Breast epithelium (tissue), 3 donors: Measurements from ENCODE around the gene NUMA1.

Experiments
- CTCF ChIP-seq, 3 donors: fragments of 450-650 bp; IDR thresholded peaks; one replicate each; pipeline ENCODE4 v1.5.1; 2016 to 2017; ENCODE audit warnings: antibody characterized with exemption in 3 of 3, mild to moderate bottlenecking in 3 of 3, moderate library complexity in 3 of 3
- POLR2A ChIP-seq: fragments of 450-650 bp; IDR thresholded peaks from one replicate; pipeline ENCODE4 v1.6.1; 2016; ENCODE audit warnings: antibody characterized with exemption, mild to moderate bottlenecking, moderate library complexity
- POLR2AphosphoS5 ChIP-seq, 3 donors: sonication (generic); formaldehyde crosslinking; IDR thresholded peaks; one replicate each; pipeline ENCODE4 v1.6.1; 2017; ENCODE audit warnings: antibody characterized with exemption in 3 of 3

GRCh38 chr11:72048766-72049460 is 31.4 kb downstream of the NUMA1 start:
- no peak for TF ChIP-seq POLR2AphosphoS5 (IDR thresholded peaks at IDR 0.05)
- TF ChIP-seq CTCF (IDR thresholded peaks at IDR 0.05): no peak
- no peak for TF ChIP-seq POLR2A
